ENCODE results near the gene LUZP2.

GRCh38 chr11:24762076-24762475 is 265.2 kb downstream of the LUZP2 start:
- TF ChIP-seq CTCF (IDR thresholded peaks at IDR 0.05; ENCODE audit: low read length) (no peak), EZH2 (IDR thresholded peaks at IDR 0.05; ENCODE audit: borderline replicate concordance, low read length) (no peak)
